DND-41 (cell line): ENCODE data around the gene SLC4A5.

ENCODE experiments used
- EZH2 ChIP-seq: IDR thresholded peaks from 3 replicates; pipeline ENCODE4 v1.6.1; 2012; ENCODE audit warnings: borderline replicate concordance, low read depth, mild to moderate bottlenecking, moderate library complexity, low read length, inconsistent platforms; ENCODE audit not compliant: severe bottlenecking
- TF ChIP-seq, protein P1 (sequence below): IDR thresholded peaks from 2 replicates; pipeline ENCODE4 v1.5.1; 2012; ENCODE audit warnings: borderline replicate concordance, low read length, moderate library complexity, mild to moderate bottlenecking; ENCODE audit not compliant: poor library complexity, severe bottlenecking; ENCODE audit errors: extremely low read depth

GRCh38 chr2:74290066-74290465, 53.1 kb downstream of the SLC4A5 start:
- TF ChIP-seq, protein P1, sequence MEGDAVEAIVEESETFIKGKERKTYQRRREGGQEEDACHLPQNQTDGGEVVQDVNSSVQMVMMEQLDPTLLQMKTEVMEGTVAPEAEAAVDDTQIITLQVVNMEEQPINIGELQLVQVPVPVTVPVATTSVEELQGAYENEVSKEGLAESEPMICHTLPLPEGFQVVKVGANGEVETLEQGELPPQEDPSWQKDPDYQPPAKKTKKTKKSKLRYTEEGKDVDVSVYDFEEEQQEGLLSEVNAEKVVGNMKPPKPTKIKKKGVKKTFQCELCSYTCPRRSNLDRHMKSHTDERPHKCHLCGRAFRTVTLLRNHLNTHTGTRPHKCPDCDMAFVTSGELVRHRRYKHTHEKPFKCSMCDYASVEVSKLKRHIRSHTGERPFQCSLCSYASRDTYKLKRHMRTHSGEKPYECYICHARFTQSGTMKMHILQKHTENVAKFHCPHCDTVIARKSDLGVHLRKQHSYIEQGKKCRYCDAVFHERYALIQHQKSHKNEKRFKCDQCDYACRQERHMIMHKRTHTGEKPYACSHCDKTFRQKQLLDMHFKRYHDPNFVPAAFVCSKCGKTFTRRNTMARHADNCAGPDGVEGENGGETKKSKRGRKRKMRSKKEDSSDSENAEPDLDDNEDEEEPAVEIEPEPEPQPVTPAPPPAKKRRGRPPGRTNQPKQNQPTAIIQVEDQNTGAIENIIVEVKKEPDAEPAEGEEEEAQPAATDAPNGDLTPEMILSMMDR: no peak
- no peak for TF ChIP-seq EZH2
